Activated CD4-positive, alpha-beta T cell treated with anti-CD3 and anti-CD28 coated beads, Interleukin-2, Interleukin-6, amounts not matched to agents 100 ng/mL and 50 ng/mL, durations not matched to agents 16 hours and 8 hours (primary cell): ENCODE measurements around the gene RPS17.
A peak's percentile ranks its signal among the peaks of the same experiment; 100 is the strongest.

Source experiments
- DNase-seq: peaks from one replicate; pipeline ENCODE4 v3.0.0-alpha.2; 2020

The RPS17 gene

GRCh38 chr15:82540055-82540983 lies at the start of gene RPS17:
RPS17 (minus strand) TSS chr15:82540457; CDS start chr15:82540428, 29 bp downstream.
- DNase-seq = peak; percentile 99

- DNase-seq = no peak
Measured at GRCh38 chr15:82587805-82588204, 47.5 kb upstream of the RPS17 start.

- no peak for DNase-seq
Measured at GRCh38 chr15:82585072-82585471, 44.8 kb upstream of the RPS17 start.

DNA sequence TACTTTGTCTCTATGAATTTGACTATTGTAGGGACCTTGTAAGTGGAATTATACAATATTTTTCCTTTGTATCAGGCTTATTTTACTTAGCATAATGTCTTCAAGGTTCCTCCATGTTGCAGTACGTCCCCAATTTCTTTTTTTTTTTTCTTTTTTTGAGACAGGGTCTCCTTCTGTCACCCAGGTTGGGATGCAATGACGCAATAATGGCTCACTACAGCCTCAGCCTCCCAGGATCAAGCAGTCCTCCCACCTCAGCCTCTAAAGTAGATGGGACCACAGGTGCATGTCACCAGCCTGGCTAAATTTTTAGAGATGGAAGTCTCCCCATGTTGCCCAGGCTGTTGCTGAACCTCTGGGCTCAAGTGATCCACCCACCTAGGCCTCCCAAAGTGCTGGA lies 40.5 kb upstream of the RPS17 start:
- no peak for DNase-seq

DNA sequence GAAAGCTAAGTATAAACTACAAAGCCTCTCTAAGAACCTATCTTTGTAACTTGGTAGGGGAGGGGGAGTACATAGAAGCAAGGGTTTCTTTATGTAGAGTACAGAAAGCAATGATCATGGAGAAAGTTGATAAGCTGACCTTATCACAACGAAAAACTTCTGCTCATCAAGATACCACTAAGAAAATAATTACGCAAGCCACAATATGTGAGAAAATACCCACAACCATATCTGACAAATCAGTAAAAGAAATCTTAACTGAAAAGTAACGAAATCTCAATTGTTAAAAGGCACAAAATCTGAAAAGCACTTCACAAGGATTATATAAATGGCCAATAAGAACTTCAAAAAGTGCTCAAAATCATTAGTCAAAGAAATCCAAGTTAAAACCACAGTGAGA lies 35.1 kb upstream of the RPS17 start:
- DNase-seq = no peak

GRCh38 chr15:82572986-82573385 lies 32.7 kb upstream of the RPS17 start:
- DNase-seq = no peak

GRCh38 chr15:82572311-82572710 lies 32.1 kb upstream of the RPS17 start:
- no peak for DNase-seq

DNA sequence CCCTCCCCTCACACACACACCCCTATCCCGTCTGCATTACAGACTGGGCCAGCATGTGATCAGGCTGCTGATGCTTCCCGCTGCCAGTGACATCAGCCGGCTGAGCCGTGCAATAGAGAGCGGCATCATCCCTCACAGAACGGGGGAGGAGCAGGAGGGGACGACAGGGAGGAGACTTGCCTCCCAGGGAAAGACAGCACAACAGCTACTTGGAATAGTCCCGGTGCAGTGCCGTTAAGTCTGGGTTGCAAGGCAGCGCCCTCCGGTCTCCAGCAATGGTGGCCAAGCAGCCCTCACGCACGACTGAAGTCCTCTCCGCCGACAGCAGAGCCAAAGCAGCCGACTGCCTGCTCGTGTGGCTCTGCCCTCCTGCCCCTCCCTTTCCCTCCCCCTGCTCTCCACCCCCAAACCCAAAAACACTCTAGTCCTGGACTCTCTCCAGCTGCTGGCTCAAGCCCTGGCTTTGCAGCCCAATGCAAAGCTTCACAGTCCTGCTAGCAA lies 31.5 kb upstream of the RPS17 start:
- DNase-seq = no peak

DNA sequence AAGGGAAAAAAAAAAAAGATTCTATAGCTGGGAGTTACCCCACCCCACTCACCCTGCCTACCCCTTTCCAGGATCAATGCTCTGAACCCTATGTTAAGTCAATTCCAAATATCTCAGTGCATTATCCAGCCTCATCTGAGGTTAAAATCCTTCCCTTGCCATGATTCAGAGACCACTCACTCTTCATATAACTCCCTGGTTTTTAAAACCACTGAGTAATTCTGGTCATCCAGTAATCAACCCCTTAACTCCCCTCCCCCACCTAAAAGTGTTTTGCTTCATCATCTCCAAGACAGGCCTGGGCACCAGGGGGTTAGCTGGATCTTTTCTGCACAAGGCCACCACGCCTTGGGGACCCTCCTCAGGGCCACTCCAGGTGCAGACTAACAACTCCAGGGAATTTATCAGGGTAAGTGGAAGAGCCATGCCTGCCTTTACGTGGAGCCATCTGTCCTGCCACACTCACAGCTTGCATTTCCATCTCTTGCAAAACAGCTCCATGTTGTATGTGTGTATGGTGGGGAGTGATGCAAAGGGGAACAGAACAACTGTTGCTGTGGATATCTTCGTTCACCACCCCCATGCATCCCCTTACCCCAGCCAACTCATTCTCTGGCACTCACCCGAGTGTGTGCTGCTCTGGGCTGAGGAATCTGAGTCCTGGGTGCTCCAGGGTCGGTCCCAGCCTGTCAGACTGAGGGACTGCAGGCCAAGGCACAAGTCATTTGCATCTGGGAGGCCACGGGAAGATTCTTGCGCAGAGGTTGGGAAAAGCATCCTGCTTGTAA lies 30.7 kb upstream of the RPS17 start:
- DNase-seq = no peak

DNA sequence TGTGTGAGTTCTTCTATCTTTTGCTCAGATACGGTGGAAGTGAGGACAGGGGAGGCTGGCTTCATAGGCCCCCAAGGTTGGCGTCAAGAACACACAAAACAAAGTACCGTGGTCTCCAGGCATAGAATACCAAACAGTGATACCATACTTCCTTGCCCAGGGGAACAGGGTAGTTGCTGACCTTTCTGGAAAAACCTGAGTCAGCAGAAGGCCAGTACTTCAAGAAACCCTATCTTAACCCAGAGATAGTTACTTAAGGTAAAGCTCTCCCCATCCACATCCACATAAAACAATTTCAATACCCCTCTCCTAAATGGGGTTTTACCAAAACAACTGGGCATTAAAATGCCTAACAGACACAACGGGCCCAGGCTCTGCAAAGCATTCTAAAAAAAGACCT lies 29.6 kb upstream of the RPS17 start:
- DNase-seq = no peak

DNA sequence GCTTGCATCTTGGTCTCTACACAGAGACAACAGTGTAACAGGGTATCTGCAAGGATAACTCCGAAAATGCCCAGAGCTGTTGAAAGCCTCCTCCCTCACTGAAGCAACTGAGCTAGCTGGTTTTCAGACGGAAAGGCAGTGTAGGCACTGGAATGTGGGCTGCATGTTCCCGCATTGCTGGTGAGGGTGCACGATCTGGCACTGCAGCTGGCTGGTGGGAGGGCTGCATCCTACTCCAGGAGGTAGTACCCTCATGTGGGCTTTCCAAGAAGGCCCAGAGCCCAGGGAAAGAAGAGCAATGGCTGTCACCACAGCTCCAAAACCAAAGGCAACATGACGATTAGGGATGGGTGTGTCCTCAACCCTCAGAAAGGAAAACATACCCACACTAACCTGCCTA lies 28.7 kb upstream of the RPS17 start:
- no peak for DNase-seq

DNA sequence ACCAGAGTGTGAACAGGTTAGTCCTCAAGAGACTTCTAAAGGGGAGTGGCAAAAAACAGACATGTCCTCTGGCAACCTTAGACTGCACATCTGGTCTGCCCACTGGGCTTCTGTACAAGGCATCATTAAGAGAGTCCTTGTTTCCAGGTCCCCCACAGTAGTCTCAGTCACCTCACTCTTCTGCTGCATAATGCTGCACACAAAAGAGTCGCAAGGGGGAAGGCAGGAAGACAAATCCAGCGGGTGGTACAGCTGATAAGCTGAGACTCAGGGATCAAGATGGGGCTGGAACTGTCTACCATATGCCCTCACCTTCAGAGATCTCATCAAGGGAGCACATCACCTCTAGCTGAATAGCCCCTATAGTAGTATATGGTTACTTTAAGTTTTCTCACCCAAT lies 27.4 kb upstream of the RPS17 start:
- DNase-seq = no peak

DNA sequence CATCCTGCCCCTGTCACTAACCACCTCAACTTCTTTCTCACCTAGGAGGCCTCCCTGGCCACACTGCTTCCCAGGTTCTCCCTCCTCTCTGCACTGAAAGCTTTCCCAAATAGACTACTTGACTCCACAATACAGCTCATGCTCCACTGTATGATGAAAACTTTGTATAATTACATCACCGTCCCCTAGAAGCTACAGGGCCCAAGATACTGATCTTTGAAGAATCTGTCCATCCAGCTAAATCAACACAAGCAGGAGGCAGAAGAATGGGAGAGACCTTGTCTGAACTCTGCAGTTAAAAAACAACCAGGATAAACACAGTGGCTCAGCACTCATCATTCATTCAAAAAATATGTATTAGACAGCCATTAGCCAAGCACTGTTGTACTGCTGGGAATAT lies 26.4 kb upstream of the RPS17 start:
- no peak for DNase-seq

DNA sequence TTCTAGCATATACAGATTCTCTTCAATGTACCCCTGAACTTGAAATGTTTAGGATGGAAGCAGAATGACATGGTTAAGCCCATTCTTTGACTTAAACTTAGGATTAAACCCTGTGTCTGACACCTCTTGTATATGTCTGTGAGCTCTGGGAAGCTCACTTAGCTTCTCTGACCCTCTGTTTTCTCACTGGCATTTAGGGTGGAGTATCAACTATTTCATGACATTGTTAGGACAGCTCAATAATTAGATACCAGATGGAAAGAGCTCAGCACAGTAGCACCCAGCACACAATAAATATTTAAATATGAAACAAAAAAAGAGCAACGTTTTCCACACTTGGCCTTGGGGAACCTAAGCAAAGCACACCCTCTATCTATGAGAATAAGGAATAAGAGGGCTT lies 18.2 kb upstream of the RPS17 start:
- DNase-seq = no peak

GRCh38 chr15:82556315-82557035 lies 16.2 kb upstream of the RPS17 start:
- no peak for DNase-seq

DNA sequence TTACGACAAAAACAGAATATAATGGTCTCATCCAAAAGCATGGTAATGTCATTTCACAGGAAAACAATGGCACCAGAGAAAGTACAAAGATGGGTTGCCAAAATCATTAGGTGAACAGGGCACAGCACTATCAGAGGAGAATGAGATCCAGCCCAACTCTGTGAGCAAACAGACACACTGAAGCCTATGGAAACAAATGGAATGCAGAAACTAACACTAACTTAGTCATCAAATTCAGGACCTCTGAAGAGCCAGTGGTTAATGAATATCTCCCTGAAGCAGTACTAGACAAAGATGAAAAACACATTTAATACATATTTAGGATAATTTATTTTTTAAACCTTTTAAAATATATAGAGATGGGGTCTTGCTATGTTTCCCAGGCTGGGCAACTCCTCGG lies 14.6 kb upstream of the RPS17 start:
- DNase-seq = no peak

GRCh38 chr15:82554351-82554750 lies 14.1 kb upstream of the RPS17 start:
- DNase-seq = no peak

- DNase-seq = no peak
Measured at GRCh38 chr15:82553846-82554245, 13.6 kb upstream of the RPS17 start.

- DNase-seq = no peak
Measured at GRCh38 chr15:82552861-82553260, 12.6 kb upstream of the RPS17 start.

GRCh38 chr15:82551646-82552247 lies 11.5 kb upstream of the RPS17 start:
- no peak for DNase-seq

DNA sequence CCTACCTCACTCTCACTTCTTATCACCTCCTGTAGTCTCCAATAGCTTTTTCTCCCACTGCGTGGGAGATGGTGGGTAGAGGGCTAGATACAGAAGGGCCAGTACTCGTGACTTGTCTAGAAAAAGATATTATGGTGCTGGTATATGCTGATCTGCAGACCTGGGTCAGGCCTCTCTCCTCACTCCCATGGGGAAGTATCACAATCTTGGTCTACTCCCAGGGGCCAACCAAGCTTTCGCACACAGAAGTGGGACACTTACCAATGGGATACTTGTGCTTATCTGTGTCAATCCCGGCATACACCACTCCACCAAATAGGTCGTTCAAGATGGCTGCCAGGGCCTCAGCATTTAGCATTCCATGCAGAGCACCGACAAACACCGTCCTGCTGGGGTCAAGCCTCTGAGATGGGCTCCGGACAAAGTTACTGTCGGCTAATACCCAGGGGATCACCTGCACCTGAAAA lies 9.0 kb upstream of the RPS17 start:
- no peak for DNase-seq

- DNase-seq = no peak
Measured at GRCh38 chr15:82548700-82549099, 8.4 kb upstream of the RPS17 start.

GRCh38 chr15:82545478-82545877 lies 5.2 kb upstream of the RPS17 start:
- no peak for DNase-seq
